CD4-positive, alpha-beta T cell (primary cell): ENCODE data around the gene B3GAT2. TPM values are rescaled to one million over a fixed set of nuclear protein-coding genes. Genes with fewer than 3 reads are reported as not detected.

Experiments
- ATAC-seq: fragments of 200-7000 bp; cut with Tn5 transposase; one replicate; pipeline ENCODE4 v1.10.0; 2022; ENCODE audit warnings: mild to moderate bottlenecking; ENCODE audit not compliant: poor library complexity
- CTCF ChIA-PET: fragments of 350-600 bp; sonication (Branson Sonifier 250); formaldehyde crosslinking; loops from one replicate; lab custom pipeline; 2021; ENCODE audit warnings: antibody characterized with exemption, inconsistent platforms; lab: Charles Lee
- POLR2A ChIA-PET: fragments of 350-600 bp; sonication (Branson Sonifier 250); formaldehyde crosslinking; loops from one replicate; lab custom pipeline; 2021; ENCODE audit warnings: antibody characterized with exemption, inconsistent platforms; lab: Charles Lee
- DNase-seq, 14 experiments: peaks; one replicate each; pipeline ENCODE4 v3.0.0-alpha.2; 2013 to 2020; ENCODE audit warnings: mixed read lengths in 2 of 14
- H3K27ac ChIP-seq, 2 donors: one replicate each; pipeline versions ENCODE4 v1.5.1 to v1.7.0; 2013; ENCODE audit warnings: low read length in 2 of 2, low read depth in 1 of 2, mild to moderate bottlenecking in 1 of 2
- H3K27me3 ChIP-seq, 2 experiments: 1 replicate in 1 of 2; 2 replicates in 1 of 2; pipeline versions ENCODE4 v1.6.1 to v1.7.0; 2013; ENCODE audit warnings: low read length in 2 of 2, control low read depth in 1 of 2, mild to moderate bottlenecking in 1 of 2, moderate library complexity in 1 of 2; ENCODE audit not compliant: insufficient read depth in 2 of 2, control insufficient read depth in 1 of 2
- H3K36me3 ChIP-seq: one replicate; pipeline ENCODE4 v1.6.1; 2013; ENCODE audit warnings: low read length, control low read depth; ENCODE audit not compliant: insufficient read depth
- H3K4me1 ChIP-seq: one replicate; pipeline ENCODE4 v1.6.1; 2013; ENCODE audit warnings: low read length, control low read depth; ENCODE audit not compliant: insufficient read depth
- H3K4me3 ChIP-seq: one replicate; pipeline ENCODE4 v1.5.1; 2013; ENCODE audit warnings: mild to moderate bottlenecking, low read length, moderate library complexity
- H3K9me3 ChIP-seq, 2 experiments: 1 replicate in 1 of 2; 2 replicates in 1 of 2; pipeline versions ENCODE4 v1.6.1 to v1.7.0; 2013; ENCODE audit warnings: low read length in 2 of 2, mild to moderate bottlenecking in 2 of 2, control low read depth in 1 of 2, moderate library complexity in 1 of 2; ENCODE audit not compliant: control insufficient read depth in 1 of 2, insufficient read depth in 1 of 2
- H3K27ac Mint-ChIP-seq: one replicate; pipeline ENCODE4 v1.8.0; 2020; ENCODE audit warnings: mixed read lengths
- H3K27me3 Mint-ChIP-seq: one replicate; pipeline ENCODE4 v1.8.0; 2021; ENCODE audit warnings: mixed read lengths
- H3K36me3 Mint-ChIP-seq: one replicate; pipeline ENCODE4 v1.8.0; 2021; ENCODE audit warnings: low read depth, mixed read lengths
- H3K4me1 Mint-ChIP-seq: one replicate; pipeline ENCODE4 v1.8.0; 2021; ENCODE audit warnings: low read depth, mixed read lengths
- H3K4me3 Mint-ChIP-seq: one replicate; pipeline ENCODE4 v1.8.0; 2020; ENCODE audit warnings: mild to moderate bottlenecking, mixed read lengths
- H3K9me3 Mint-ChIP-seq: one replicate; pipeline ENCODE4 v1.8.0; 2020; ENCODE audit warnings: mixed read lengths
- CTCF ChIP-seq: fragments of 200-600 bp; IDR thresholded peaks from one replicate; pipeline ENCODE4 v1.8.0; 2022; ENCODE audit warnings: antibody characterized with exemption, mild to moderate bottlenecking
- intact Hi-C, 2 experiments: fragments of 100-400 bp; cut with DNase I in 1 of 2; cut with micrococcal nuclease in 1 of 2; formaldehyde crosslinking; loops; one replicate each; pipeline versions ENCODE4 v1.15.1 to v1.9.0; 2023 to 2025; cut with DNase I, micrococcal nuclease
- total RNA-seq, 174 experiments: library from RNA in 2 of 174; stranded (reverse) in 2 of 174; gene quantifications; one replicate each; pipeline ENCODE4 v1.2.3 and lab custom pipeline; 2021 to 2026

B3GAT2 gene
- total RNA-seq, 2 experiments from 2014 or later = not detected

GRCh38 chr6:70996106-70996505 is 39.2 kb upstream of the B3GAT2 start:
- Mint-ChIP-seq H3K4me3 (no peak overlapping the region), H3K9me3 (no peaks in the 10 kb centered on the region), H3K4me1 (no peaks in the 10 kb centered on the region), H3K27ac (no peak overlapping the region), H3K27me3 (peaks cover 38% of the 10 kb centered on the region), H3K36me3 (no peaks in the 10 kb centered on the region)
- no peaks in the 10 kb centered on the region for H3K27me3 ChIP-seq
- no peaks in the 10 kb centered on the region for H3K9me3 ChIP-seq
- DNase-seq (no peak), ATAC-seq (no peak)
- ChIA-PET CTCF (no interaction called here), POLR2A (no interaction called here)
- no peak for TF ChIP-seq CTCF
- intact Hi-C loops = no loop called here
- no peaks in the 10 kb centered on the region for H3K4me1 ChIP-seq
- H3K27ac ChIP-seq = no peak overlapping the region
- no peaks in the 10 kb centered on the region for H3K36me3 ChIP-seq
- H3K4me3 ChIP-seq = no peak overlapping the region

GRCh38 chr6:70995411-70995810 is 38.6 kb upstream of the B3GAT2 start:
- intact Hi-C loops = no loop called here
- Histone ChIP-seq H3K36me3 (no peaks in the 10 kb centered on the region), H3K4me1 (no peaks in the 10 kb centered on the region), H3K27ac (no peak overlapping the region), H3K4me3 (no peak overlapping the region), H3K27me3 (no peaks in the 10 kb centered on the region), H3K9me3 (no peaks in the 10 kb centered on the region)
- H3K4me3 Mint-ChIP-seq = no peak overlapping the region
- ChIA-PET CTCF (no interaction called here), POLR2A (no interaction called here)
- no peak for TF ChIP-seq CTCF
- DNase-seq = no peak
- no peaks in the 10 kb centered on the region for H3K9me3 Mint-ChIP-seq
- H3K27me3 Mint-ChIP-seq = peaks cover 38% of the 10 kb centered on the region
- H3K27ac Mint-ChIP-seq = no peak overlapping the region
- ATAC-seq = no peak
- H3K4me1 Mint-ChIP-seq = no peaks in the 10 kb centered on the region
- no peaks in the 10 kb centered on the region for H3K36me3 Mint-ChIP-seq

GRCh38 chr6:70991253-70991652 is 34.4 kb upstream of the B3GAT2 start:
- Histone ChIP-seq H3K9me3 (no peaks in the 10 kb centered on the region), H3K36me3 (no peaks in the 10 kb centered on the region), H3K27ac (no peak overlapping the region), H3K4me1 (no peaks in the 10 kb centered on the region), H3K4me3 (no peak overlapping the region), H3K27me3 (no peaks in the 10 kb centered on the region)
- intact Hi-C loops = no loop called here
- H3K4me1 Mint-ChIP-seq = no peaks in the 10 kb centered on the region
- no peaks in the 10 kb centered on the region for H3K9me3 Mint-ChIP-seq
- H3K36me3 Mint-ChIP-seq = no peaks in the 10 kb centered on the region
- no peak overlapping the region for H3K27ac Mint-ChIP-seq
- no peak overlapping the region for H3K4me3 Mint-ChIP-seq
- ChIA-PET CTCF (no interaction called here), POLR2A (no interaction called here)
- no peak for TF ChIP-seq CTCF
- ATAC-seq (no peak), DNase-seq (no peak)
- H3K27me3 Mint-ChIP-seq = peaks cover 32% of the 10 kb centered on the region
